GM12878 (cell line): ENCODE measurements around the gene OS9.
"Not testable (repeated sequence)": the region's sequence is repeated elsewhere in the genome, so short reads cannot be mapped to it uniquely, and the experiment has no call there.

ENCODE experiments used
- POLR2AphosphoS5 ChIP-seq: IDR thresholded peaks from 2 replicates; pipeline ENCODE4 v1.6.1; 2011; ENCODE audit warnings: mild to moderate bottlenecking, low read length, inconsistent platforms
- TAF1 ChIP-seq: IDR thresholded peaks from 2 replicates; pipeline ENCODE4 v1.6.1; 2011; ENCODE audit warnings: mild to moderate bottlenecking, low read depth, low read length, borderline replicate concordance
- TF ChIP-seq, protein P1 (sequence below), 3 experiments: IDR thresholded peaks in 2 of 3; conservative IDR thresholded peaks in 1 of 3; 2 replicates each; pipeline ENCODE4 v1.5.1; 2011; ENCODE audit warnings: low read depth in 3 of 3, low read length in 3 of 3, mild to moderate bottlenecking in 3 of 3, control low read depth in 2 of 3, moderate library complexity in 2 of 3, inconsistent platforms in 1 of 3, mixed read lengths in 1 of 3; ENCODE audit not compliant: control insufficient read depth in 2 of 3, insufficient read depth in 1 of 3; ENCODE audit errors: extremely low read depth in 1 of 3
- TF ChIP-seq, protein P2 (sequence below): IDR thresholded peaks from 2 replicates; pipeline ENCODE4 v1.6.1; 2012; ENCODE audit warnings: mild to moderate bottlenecking, low read depth, low read length

GRCh38 chr12:57721846-57722608 is 28.1 kb downstream of the OS9 start:
- not testable (repeated sequence) for TF ChIP-seq TAF1, POLR2AphosphoS5
- TF ChIP-seq, protein P1, sequence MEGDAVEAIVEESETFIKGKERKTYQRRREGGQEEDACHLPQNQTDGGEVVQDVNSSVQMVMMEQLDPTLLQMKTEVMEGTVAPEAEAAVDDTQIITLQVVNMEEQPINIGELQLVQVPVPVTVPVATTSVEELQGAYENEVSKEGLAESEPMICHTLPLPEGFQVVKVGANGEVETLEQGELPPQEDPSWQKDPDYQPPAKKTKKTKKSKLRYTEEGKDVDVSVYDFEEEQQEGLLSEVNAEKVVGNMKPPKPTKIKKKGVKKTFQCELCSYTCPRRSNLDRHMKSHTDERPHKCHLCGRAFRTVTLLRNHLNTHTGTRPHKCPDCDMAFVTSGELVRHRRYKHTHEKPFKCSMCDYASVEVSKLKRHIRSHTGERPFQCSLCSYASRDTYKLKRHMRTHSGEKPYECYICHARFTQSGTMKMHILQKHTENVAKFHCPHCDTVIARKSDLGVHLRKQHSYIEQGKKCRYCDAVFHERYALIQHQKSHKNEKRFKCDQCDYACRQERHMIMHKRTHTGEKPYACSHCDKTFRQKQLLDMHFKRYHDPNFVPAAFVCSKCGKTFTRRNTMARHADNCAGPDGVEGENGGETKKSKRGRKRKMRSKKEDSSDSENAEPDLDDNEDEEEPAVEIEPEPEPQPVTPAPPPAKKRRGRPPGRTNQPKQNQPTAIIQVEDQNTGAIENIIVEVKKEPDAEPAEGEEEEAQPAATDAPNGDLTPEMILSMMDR (IDR thresholded peaks at IDR 0.05 in 2 of 3, conservative IDR thresholded peaks at IDR 0.05 in 1 of 3; ENCODE audit: control insufficient read depth in 2 of 3, extremely low read depth in 1 of 3, insufficient read depth in 1 of 3, low read depth in 3 of 3, low read length in 3 of 3) = not testable (repeated sequence)
- TF ChIP-seq, protein P2, sequence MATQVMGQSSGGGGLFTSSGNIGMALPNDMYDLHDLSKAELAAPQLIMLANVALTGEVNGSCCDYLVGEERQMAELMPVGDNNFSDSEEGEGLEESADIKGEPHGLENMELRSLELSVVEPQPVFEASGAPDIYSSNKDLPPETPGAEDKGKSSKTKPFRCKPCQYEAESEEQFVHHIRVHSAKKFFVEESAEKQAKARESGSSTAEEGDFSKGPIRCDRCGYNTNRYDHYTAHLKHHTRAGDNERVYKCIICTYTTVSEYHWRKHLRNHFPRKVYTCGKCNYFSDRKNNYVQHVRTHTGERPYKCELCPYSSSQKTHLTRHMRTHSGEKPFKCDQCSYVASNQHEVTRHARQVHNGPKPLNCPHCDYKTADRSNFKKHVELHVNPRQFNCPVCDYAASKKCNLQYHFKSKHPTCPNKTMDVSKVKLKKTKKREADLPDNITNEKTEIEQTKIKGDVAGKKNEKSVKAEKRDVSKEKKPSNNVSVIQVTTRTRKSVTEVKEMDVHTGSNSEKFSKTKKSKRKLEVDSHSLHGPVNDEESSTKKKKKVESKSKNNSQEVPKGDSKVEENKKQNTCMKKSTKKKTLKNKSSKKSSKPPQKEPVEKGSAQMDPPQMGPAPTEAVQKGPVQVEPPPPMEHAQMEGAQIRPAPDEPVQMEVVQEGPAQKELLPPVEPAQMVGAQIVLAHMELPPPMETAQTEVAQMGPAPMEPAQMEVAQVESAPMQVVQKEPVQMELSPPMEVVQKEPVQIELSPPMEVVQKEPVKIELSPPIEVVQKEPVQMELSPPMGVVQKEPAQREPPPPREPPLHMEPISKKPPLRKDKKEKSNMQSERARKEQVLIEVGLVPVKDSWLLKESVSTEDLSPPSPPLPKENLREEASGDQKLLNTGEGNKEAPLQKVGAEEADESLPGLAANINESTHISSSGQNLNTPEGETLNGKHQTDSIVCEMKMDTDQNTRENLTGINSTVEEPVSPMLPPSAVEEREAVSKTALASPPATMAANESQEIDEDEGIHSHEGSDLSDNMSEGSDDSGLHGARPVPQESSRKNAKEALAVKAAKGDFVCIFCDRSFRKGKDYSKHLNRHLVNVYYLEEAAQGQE = not testable (repeated sequence)
